Measurements from ENCODE around the gene SEMA3A.
"Not testable (repeated sequence)": the region's sequence is repeated elsewhere in the genome, so short reads cannot be mapped to it uniquely, and the experiment has no call there.

The SEMA3A gene

GRCh38 chr7:84194484-84195271 is at the start of gene SEMA3A:
Gene SEMA3A (minus strand): TSS chr7:84194789. CDS start chr7:84194586, 203 bp downstream.
- no peak for DNase-seq (ENCODE audit: low read depth)

DNA sequence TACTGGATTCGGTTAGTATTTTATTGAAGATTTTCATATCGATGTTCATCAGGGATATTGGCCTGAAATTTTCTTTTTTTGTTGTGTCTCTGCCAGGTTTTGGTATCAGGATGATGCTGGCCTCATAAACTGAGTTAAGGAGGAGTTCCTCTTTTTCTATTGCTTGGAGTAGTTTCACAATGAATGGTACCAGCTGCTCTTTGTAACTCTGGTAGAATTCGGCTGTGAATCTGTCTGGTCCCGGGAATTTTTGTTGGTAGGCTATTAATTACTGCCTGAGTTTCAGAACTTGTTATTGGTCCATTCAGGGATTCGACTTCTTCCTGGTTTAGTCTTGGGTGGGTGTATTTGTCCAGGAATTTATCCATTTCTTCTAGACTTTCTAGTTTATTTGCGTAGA is 48.4 kb upstream of the SEMA3A start:
- DNase-seq (ENCODE audit: low read depth): not testable (repeated sequence)

GRCh38 chr7:84238596-84238995 is 44.0 kb upstream of the SEMA3A start:
- DNase-seq (ENCODE audit: low read depth): no peak

- DNase-seq (ENCODE audit: low read depth): no peak
These were observed 43.1 kb upstream of the SEMA3A start for GRCh38 chr7:84237533-84238173.

DNA sequence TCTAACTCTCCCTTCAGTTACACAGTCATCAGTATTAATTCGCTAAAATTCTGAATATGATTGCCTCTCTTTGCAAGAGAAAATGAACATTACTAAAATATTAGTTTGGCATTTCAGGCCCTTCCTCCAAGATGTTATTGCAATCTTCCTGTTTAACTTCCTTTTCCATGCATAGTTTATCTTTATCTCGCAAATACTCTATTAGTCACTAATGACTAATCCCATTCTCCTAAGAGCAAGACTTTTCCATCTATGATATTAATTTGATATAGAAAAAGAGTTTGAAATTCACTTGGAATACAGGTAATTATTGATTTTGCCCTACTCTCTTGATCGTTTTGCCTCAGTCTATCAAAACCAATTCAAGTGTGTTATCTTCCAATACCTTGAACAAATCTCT is 41.8 kb upstream of the SEMA3A start:
- DNase-seq (ENCODE audit: low read depth): no peak

DNA sequence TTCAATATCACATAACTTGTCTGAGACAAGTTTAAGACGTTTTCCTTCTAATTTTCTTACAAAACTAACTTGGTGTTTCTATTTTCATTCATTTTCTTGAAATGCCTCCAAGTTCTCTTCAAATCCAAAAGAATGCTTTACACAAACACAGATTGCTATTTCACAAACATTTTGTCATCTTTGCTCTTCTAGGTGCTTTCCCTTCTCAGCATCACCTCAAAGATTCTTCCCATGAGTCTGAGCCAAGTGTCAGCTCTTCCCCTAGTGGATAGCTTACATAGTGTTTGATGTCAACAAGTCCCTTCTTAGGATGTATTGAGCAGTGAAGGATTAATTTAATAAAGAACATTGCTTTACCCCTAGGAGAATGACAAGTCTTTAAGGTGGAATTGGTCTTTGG is 38.1 kb upstream of the SEMA3A start:
- no peak for DNase-seq (ENCODE audit: low read depth)

GRCh38 chr7:84231157-84231556 is 36.6 kb upstream of the SEMA3A start:
- no peak for DNase-seq (ENCODE audit: low read depth)

- no peak for DNase-seq (ENCODE audit: low read depth)
These were observed 35.9 kb upstream of the SEMA3A start for GRCh38 chr7:84230491-84230890.

GRCh38 chr7:84228526-84228925 is 33.9 kb upstream of the SEMA3A start:
- DNase-seq (ENCODE audit: low read depth): no peak

- no peak for DNase-seq (ENCODE audit: low read depth)
These were observed 32.2 kb upstream of the SEMA3A start for GRCh38 chr7:84226759-84227158.

DNA sequence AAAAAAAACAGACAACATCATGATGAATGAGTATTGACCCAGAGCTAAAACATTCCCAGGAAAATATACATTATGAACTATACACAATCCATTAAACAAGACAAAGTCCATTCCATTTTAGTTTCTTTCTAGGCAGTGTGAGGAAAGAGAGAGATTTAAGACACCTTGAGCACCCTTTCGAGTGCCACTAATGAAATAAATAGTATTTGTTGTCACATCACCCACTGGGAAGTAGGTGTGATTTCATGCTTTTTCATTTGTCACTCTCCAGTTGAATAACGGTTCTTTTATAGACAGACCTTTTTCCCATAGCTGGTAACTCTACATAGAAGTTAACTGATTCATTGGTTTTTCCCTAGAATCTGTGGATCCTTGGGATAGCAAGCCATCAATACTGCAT is 29.9 kb upstream of the SEMA3A start:
- DNase-seq (ENCODE audit: low read depth): no peak

- no peak for DNase-seq (ENCODE audit: low read depth)
These were observed 24.7 kb upstream of the SEMA3A start for GRCh38 chr7:84219310-84219709.

DNA sequence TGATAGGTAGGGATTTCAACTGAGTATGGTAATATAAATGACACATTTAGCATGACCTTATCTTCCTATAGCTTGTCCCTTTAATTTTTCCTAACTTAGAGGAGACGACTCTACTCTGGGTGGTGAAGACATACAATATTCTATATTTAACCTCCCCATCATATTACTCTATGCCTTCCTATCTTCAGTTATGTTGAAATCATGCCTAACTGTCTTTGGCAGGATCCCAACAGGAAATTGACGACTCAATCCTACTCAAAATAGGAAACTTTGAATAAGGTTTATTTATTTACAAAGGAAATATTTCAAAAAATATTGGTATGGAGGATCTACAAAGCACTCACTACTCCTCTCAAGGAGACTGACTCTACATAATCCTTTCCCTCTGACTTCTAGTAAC is 24.1 kb upstream of the SEMA3A start:
- no peak for DNase-seq (ENCODE audit: low read depth)

DNA sequence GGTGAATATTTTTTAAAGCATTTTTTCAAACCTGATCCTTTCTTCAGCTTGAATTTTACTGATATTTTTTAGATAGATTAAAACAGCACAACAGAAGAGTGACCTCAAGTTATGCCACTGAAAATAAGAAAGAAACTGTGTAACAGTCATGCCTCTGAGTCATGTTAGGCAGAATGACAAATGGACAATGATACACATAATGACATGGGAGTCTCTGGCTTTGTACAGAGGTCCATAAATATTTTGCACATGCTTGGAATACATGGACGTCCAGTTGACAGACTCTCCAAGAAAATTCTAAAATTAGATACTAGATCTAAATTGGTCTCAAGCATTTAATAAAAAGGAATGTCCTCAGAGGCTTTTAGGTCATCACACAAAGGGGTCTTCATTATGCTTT is 21.9 kb upstream of the SEMA3A start:
- DNase-seq (ENCODE audit: low read depth): no peak

DNA sequence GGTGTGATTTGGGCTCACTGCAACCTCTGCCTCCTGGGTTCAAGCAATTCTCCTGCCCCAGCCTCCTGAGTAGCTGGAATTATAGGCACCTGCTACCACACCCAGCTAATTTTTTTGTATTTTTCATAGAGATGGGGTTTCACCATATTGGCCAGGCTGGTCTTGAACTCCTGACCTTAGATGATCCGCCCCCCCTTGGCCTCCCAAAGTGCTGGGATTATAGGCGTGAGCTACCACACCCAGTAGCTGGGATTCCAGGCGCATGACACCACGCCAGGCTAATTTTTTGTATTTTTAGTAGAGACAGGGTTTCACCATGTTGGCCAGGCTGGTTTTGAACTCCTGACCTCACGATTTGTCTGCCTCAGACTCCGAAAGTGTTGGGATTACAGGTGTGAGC is 20.2 kb upstream of the SEMA3A start:
- DNase-seq (ENCODE audit: low read depth): not testable (repeated sequence)

DNA sequence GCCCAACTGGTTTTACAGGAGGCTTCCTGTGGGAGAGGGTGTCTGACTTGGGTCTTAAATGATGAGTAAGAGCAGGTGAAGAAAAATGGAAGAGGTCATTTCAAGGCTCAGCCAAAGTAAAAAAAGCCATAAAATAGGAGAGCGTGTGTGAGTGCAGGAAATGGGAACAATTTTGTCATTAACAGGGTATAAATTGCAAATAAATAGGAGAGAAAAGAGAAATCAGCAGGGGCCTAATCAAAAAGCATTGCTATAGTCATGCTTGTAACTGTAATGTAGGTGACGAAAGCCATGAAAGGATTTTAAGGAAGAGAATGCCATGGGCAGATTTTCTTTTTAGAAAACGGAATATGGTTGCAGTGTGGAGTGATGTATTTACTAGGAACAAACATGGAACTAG is 15.7 kb upstream of the SEMA3A start:
- no peak for DNase-seq (ENCODE audit: low read depth)

DNA sequence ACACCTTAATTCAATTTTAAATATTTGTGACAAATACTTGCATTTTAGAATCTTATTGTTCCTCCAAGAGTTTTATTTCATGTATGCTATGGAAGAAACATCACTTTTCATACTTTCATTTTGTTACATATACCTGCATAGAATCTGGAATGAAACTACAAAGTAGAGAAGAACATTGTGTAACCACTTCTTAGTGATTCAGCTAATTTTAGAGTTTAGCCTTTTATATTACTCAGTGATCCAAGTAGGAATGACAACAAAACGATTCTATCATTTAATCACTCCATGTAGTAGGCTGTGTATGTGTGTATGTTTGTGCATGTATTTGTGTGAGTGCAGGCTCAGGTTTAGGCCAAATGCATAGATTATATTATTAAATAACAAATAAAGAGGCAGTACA is 14.4 kb upstream of the SEMA3A start:
- no peak for DNase-seq (ENCODE audit: low read depth)

GRCh38 chr7:84207615-84208014 is 13.0 kb upstream of the SEMA3A start:
- no peak for DNase-seq (ENCODE audit: low read depth)

DNA sequence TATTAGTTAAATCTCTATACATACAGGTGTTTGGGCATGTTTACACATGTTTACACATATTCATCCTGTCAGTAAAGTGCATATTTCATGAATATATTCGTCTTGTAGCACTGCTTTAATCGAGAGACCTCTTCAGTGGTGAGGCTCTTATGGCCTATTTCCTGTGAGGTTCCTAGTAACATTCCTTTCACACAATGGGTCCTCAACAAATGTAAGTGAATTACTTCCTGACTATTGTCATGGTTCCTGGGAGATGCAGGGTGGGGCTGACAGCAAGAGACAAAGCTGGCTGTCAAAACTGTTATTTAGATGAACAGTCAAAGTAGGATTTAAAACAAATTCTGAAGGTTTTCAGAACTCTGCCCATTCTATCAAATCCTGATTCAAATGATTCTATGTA is 12.4 kb upstream of the SEMA3A start:
- no peak for DNase-seq (ENCODE audit: low read depth)

- no peak for DNase-seq (ENCODE audit: low read depth)
These were observed 10.1 kb upstream of the SEMA3A start for GRCh38 chr7:84204655-84205054.

DNA sequence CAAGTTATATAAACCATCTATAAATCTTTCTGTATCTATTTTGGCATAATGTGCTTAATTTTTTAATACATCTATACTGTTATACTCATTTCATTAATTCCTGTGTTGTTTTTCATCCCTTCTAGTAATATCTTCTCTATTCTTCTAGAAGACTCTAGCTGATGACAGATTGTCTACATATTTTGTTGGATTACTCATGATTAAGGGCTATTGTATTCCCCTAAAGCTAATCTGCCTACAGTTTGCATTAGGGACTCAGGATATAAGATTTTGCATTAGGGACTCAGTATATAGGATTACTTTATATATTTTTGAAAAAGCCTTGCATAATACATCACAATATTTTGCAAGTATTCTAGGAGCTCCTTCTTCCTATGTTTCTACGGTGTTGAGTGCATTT is 8.3 kb upstream of the SEMA3A start:
- DNase-seq (ENCODE audit: low read depth): no peak

DNA sequence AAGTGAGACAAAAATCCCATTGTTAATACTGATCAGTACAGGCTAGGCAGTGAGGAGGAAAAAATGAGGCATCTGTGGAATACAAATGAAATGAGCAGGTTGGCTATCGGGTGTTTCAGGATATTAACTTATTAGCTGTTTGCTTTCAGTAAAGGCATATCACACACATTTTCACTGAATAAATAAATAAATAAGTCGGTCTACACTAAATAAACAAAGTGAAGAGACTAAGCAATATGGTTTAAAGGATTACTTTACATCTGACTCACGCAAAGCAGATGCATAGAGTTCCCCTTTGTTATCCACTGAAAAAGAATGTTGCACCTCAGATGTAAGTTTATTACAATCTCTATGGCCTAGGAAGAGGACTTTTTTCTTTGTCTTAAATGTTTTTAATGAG is 6.3 kb upstream of the SEMA3A start:
- no peak for DNase-seq (ENCODE audit: low read depth)

- DNase-seq (ENCODE audit: low read depth): no peak
These were observed 4.6 kb upstream of the SEMA3A start for GRCh38 chr7:84199216-84199615.

DNA sequence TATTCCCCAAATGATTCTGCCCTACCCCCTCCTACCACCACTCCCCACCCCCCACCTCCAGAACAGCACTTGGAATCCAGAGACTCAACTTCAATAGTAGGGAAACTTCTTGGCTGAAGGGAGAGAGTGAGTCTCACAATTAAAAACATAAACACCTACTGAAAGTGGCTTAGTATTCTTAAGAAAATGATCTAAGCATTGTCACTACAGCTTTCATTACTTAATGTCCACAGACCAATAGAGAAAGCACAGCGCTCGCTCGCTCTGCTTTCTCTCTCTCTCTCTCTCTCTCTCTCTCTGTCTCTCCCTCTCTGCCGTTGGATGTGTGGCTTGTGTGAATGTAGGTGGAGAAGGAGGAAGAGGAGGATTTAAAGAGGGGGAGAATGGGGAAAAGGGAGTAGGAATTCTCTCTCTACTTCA is 1.5 kb upstream of the SEMA3A start:
- no peak for DNase-seq (ENCODE audit: low read depth)
